Dermis blood vessel endothelial cell (primary cell): Measurements from ENCODE around the gene TSSK6. TPM values are rescaled to one million over a fixed set of nuclear protein-coding genes. Genes with fewer than 3 reads are reported as not detected.
A peak's percentile ranks its signal among the peaks of the same experiment; 100 is the strongest.

Experiments
- DNase-seq: peaks from one replicate; pipeline ENCODE4 v3.0.0; 2010
- total RNA-seq: library from RNA; depleted of rRNA; stranded (reverse); fragments of >200 nt; gene quantifications from 2 replicates; pipeline ENCODE4 v1.2.3, GENCODE V29; 2014

TSSK6 gene
- total RNA-seq, 1 donor from 2014 or later: 0.68 TPM

GRCh38 chr19:19504754-19505668 is 10.3 kb downstream of the TSSK6 start:
- no peak for DNase-seq

- DNase-seq: no peak
Observed at GRCh38 chr19:19502808-19503602, 12.3 kb downstream of the TSSK6 start.

GRCh38 chr19:19502281-19502680 is 13.1 kb downstream of the TSSK6 start:
- no peak for DNase-seq

- no peak for DNase-seq
Observed at GRCh38 chr19:19501798-19502197, 13.6 kb downstream of the TSSK6 start.

- DNase-seq: no peak
Observed at GRCh38 chr19:19500975-19501644, 14.2 kb downstream of the TSSK6 start.

GRCh38 chr19:19499272-19499995 is 15.9 kb downstream of the TSSK6 start:
- no peak for DNase-seq

- no peak for DNase-seq
Observed at GRCh38 chr19:19498255-19498991, 16.9 kb downstream of the TSSK6 start.

GRCh38 chr19:19495614-19496603 is 19.4 kb downstream of the TSSK6 start:
- no peak for DNase-seq

GRCh38 chr19:19493841-19494546 is 21.4 kb downstream of the TSSK6 start:
- DNase-seq: no peak

- DNase-seq: no peak
Observed at GRCh38 chr19:19492026-19492610, 23.2 kb downstream of the TSSK6 start.

- DNase-seq: no peak
Observed at GRCh38 chr19:19491321-19492025, 23.9 kb downstream of the TSSK6 start.

GRCh38 chr19:19490214-19490968 is 25.0 kb downstream of the TSSK6 start:
- peak; percentile 91 for DNase-seq

- DNase-seq: no peak
Observed at GRCh38 chr19:19489804-19490204, 25.5 kb downstream of the TSSK6 start.

- peak; percentile 96 for DNase-seq
Observed at GRCh38 chr19:19488875-19489690, 26.3 kb downstream of the TSSK6 start.

- peak; percentile 58 for DNase-seq
Observed at GRCh38 chr19:19487950-19488874, 27.1 kb downstream of the TSSK6 start.
